GM23248 (cell line): ENCODE results near the gene MAP3K14. TPM values are rescaled to one million over a fixed set of nuclear protein-coding genes. Genes with fewer than 3 reads are reported as not detected.

ENCODE experiments used
- DNase-seq: peaks from one replicate; pipeline ENCODE4 v3.0.0-alpha.2; 2015
- H2AFZ ChIP-seq: fragments of 200-600 bp; sonication (generic); 2 replicates; pipeline ENCODE4 v1.6.1; 2016; ENCODE audit warnings: antibody characterized with exemption
- H3F3A ChIP-seq: fragments of 200-600 bp; sonication (generic); 2 replicates; pipeline ENCODE4 v1.6.1; 2016; ENCODE audit warnings: mild to moderate bottlenecking, antibody characterized with exemption, mixed run types; ENCODE audit not compliant: insufficient read depth
- H3K27ac ChIP-seq: fragments of 200-600 bp; sonication (generic); 2 replicates; pipeline ENCODE4 v1.5.1; 2016; ENCODE audit warnings: mild to moderate bottlenecking
- H3K27me3 ChIP-seq: fragments of 200-600 bp; sonication (generic); replicated peaks from 2 replicates; pipeline ENCODE4 v1.6.1; 2016; ENCODE audit warnings: mild to moderate bottlenecking; ENCODE audit not compliant: insufficient read depth
- H3K36me3 ChIP-seq: fragments of 200-600 bp; sonication (generic); 2 replicates; pipeline ENCODE4 v1.6.1; 2016; ENCODE audit warnings: low read depth, mild to moderate bottlenecking
- H3K4me1 ChIP-seq: fragments of 200-600 bp; sonication (generic); 2 replicates; pipeline ENCODE4 v1.6.1; 2016; ENCODE audit warnings: mild to moderate bottlenecking; ENCODE audit not compliant: insufficient read depth
- H3K4me2 ChIP-seq: fragments of 200-600 bp; sonication (generic); one replicate; pipeline ENCODE4 v1.6.1; 2016; ENCODE audit warnings: mild to moderate bottlenecking; ENCODE audit not compliant: unreplicated experiment
- H3K4me3 ChIP-seq: fragments of 200-600 bp; sonication (generic); 2 replicates; pipeline ENCODE4 v1.5.1; 2016; ENCODE audit warnings: mild to moderate bottlenecking
- H3K79me2 ChIP-seq: fragments of 200-600 bp; sonication (generic); 2 replicates; pipeline ENCODE4 v1.6.1; 2016; ENCODE audit warnings: mild to moderate bottlenecking; ENCODE audit not compliant: insufficient read depth
- H3K9ac ChIP-seq: fragments of 200-600 bp; sonication (generic); 2 replicates; pipeline ENCODE4 v1.6.1; 2016; ENCODE audit warnings: mild to moderate bottlenecking
- H3K9me2 ChIP-seq: fragments of 200-600 bp; sonication (generic); 2 replicates; pipeline ENCODE4 v1.6.1; 2016; ENCODE audit warnings: mixed run types, mild to moderate bottlenecking, moderate library complexity; ENCODE audit not compliant: insufficient read depth
- H3K9me3 ChIP-seq: fragments of 200-600 bp; sonication (generic); one replicate; pipeline ENCODE4 v1.6.1; 2017; ENCODE audit warnings: low read depth
- H4K20me1 ChIP-seq: fragments of 200-600 bp; sonication (generic); 2 replicates; pipeline ENCODE4 v1.6.0; 2016; ENCODE audit not compliant: insufficient read depth
- EZH2 ChIP-seq: fragments of 200-600 bp; sonication (generic); IDR thresholded peaks from 2 replicates; pipeline ENCODE4 v1.6.1; 2018; ENCODE audit warnings: antibody characterized with exemption, mild to moderate bottlenecking; ENCODE audit not compliant: insufficient read depth, poor library complexity, severe bottlenecking
- EZH2phosphoT487 ChIP-seq: fragments of 200-600 bp; sonication (generic); IDR thresholded peaks from 2 replicates; pipeline ENCODE4 v1.6.1; 2018; ENCODE audit warnings: antibody characterized with exemption, moderate library complexity, mild to moderate bottlenecking, low read depth; ENCODE audit not compliant: insufficient read depth
- WGBS, 2 experiments: methylation state at CpG; one replicate each; pipeline ENCODE4 v1.1.6; 2015 to 2017; ENCODE audit warnings: low lambda C conversion rate in 2 of 2, low coverage in 1 of 2; ENCODE audit errors: missing lambda C conversion rate in 2 of 2; 5-methylcytosine and 5-hydroxymethylcytosine counted together
- in situ Hi-C: fragments of 300-500 bp; cut with MboI; formaldehyde crosslinking; loops from 2 replicates; pipeline ENCODE4 v1.15.0; 2020
- polyA plus RNA-seq: library from polyadenylated mRNA; unstranded; fragments of >200 nt; fragmentation: Nextera tagmentation; extraction: Ambion mirVana; gene quantifications from 2 replicates; pipeline ENCODE4 v1.2.1, GENCODE V29; 2016
- total RNA-seq: library from RNA; depleted of rRNA; stranded (reverse); fragments of >200 nt; shearing (Covaris generic); gene quantifications from 2 replicates; pipeline ENCODE4 v1.2.3, GENCODE V29; 2014

MAP3K14 gene
- total and polyA plus RNA-seq, 2 experiments from 2014 or later: 3.4 to 4.2 TPM

DNA sequence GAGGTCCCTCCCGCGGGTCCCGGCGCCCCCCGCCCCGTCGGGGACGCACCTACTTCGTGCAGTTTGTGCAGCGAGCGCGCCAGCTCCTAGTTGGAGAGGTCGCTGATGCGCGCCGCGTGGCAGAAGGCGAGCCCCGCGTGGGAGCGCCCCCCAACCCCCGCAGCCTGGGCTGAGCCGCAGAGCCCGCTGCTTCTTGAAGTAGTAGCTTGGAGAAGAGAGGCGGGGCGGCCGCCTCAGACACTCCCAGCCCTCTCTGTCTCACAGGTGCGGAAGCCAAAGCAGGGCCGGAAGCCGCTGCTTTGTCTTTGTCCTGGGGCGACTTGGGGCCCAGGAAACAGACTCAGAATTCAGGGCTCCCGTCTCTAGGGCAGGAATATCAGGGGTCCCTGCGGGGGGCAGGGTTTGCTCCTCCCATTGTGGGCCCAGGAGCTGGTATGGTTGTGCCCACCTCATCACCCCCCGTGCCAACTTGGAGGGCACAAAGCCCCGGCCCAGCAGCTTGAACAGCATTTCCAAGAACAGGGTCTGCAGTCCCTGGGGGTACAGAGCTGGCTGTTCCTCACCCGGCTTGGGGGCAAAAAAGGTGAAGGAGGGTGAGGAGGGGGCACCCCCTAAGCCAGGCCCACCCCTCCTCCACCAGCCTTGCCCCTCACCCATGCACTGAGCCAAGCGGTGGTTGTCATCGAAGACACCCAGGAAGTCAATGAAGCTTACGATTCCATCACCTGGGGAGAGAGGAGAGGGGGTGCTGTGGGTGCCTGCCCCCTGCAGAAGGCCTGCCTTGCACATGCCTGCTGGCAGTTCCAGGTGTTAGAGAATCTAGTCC, 68.5 kb downstream of the MAP3K14 start:
- Histone ChIP-seq H3K9ac (peak overlapping the region; percentile 55), H3K4me1 (no peaks in the 10 kb centered on the region), H3K9me2 (no peaks in the 10 kb centered on the region), H2AFZ (peak overlapping the region; percentile 75), H4K20me1 (no peaks in the 10 kb centered on the region), H3K27ac (no peak overlapping the region), H3K4me3 (peak overlapping the region; percentile 71; the same call in 1 of the 2 replicates), H3K9me3 (no peaks in the 10 kb centered on the region), H3K79me2 (no peaks in the 10 kb centered on the region), H3K36me3 (no peaks in the 10 kb centered on the region), H3K27me3 (no peaks in the 10 kb centered on the region), H3K4me2 (peak overlapping the region; percentile 88), H3F3A (0 out of 2 replicates have a peak, but pooled peaks cover 7% of the 10 kb centered on the region)
- WGBS, 2 experiments: 49 to 75% methylated on average over 20 to 39 of the region's 39 CpGs
- DNase-seq: no peak
- TF ChIP-seq EZH2phosphoT487: no peak
- no peak for TF ChIP-seq EZH2
- in situ Hi-C loops: no loop called here

DNA sequence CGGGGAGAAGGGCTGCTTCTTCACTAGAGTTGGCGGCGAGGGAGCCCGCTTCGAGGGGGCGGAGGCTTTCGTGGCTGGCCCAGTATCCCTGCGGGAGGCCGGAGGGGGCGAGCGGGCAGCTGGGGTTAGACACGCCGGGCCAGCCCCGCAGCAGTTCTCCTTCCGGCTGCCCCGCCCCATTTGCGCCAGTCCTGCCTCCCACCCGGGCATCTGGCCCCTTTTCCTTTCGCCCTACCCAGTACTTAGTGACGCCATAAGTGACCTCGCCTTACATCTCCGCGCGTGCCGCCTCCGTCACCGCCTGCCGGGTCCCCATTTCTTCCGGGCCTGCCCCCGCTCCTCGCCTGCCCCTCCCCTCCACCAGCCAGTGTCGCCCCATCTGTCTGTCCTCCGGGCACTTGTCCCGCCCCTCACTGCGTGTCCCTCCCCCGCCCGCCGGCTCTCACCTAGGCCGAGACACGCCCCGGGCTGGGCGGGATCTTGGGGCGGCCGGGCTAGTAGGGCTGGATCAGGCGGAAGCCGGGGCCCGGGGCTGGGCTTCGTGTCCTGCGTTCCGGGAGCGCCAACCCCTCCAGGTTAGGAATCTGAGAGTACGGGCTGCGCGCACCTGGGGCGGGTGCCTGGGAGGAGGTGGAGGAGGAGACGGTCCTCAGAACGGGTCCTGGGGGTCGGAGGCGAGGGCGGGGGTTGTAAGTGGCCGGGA, 69.2 kb downstream of the MAP3K14 start:
- WGBS, 2 experiments: 2 to 3% methylated on average over 21 to 61 of the region's 61 CpGs
- no peak overlapping the region for H3K27ac ChIP-seq

GRCh38 chr17:45246861-45247428, 69.9 kb downstream of the MAP3K14 start:
- no peaks in the 10 kb centered on the region for H4K20me1 ChIP-seq
- peak overlapping the region; percentile 88 for H3K4me2 ChIP-seq
- no peaks in the 10 kb centered on the region for H3K4me1 ChIP-seq
- no peaks in the 10 kb centered on the region for H3K9me2 ChIP-seq
- no peaks in the 10 kb centered on the region for H3K9me3 ChIP-seq
- no peak for TF ChIP-seq EZH2phosphoT487
- TF ChIP-seq EZH2: no peak
- peak overlapping the region; percentile 71 for H3K4me3 ChIP-seq
- H3K79me2 ChIP-seq: no peaks in the 10 kb centered on the region
- no peaks in the 10 kb centered on the region for H3K36me3 ChIP-seq
- no peaks in the 10 kb centered on the region for H3K27me3 ChIP-seq
- WGBS, 2 experiments: 12 to 24% methylated on average over 24 to 31 of the region's 33 CpGs
- in situ Hi-C loops: no loop called here
- peak overlapping the region; percentile 55 for H3K9ac ChIP-seq
- peak overlapping the region; percentile 75 for H2AFZ ChIP-seq
- 0 out of 2 replicates have a peak, but pooled peaks cover 7% of the 10 kb centered on the region for H3F3A ChIP-seq
- no peak overlapping the region for H3K27ac ChIP-seq
- peak; percentile 32 for DNase-seq

More for the DNA sequence above, 69.2 kb downstream of the MAP3K14 start:
- H3K4me2 ChIP-seq: peak overlapping the region; percentile 88
- H3K27me3 ChIP-seq: no peaks in the 10 kb centered on the region
- in situ Hi-C loops: no loop called here
- no peaks in the 10 kb centered on the region for H3K4me1 ChIP-seq
- no peaks in the 10 kb centered on the region for H4K20me1 ChIP-seq
- no peaks in the 10 kb centered on the region for H3K79me2 ChIP-seq
- H3F3A ChIP-seq: 0 out of 2 replicates have a peak, but pooled peaks cover 7% of the 10 kb centered on the region
- no peaks in the 10 kb centered on the region for H3K9me2 ChIP-seq
- peak overlapping the region; percentile 55 for H3K9ac ChIP-seq
- DNase-seq: peak; percentile 81
- peak overlapping the region; percentile 75 for H2AFZ ChIP-seq
- H3K4me3 ChIP-seq: peak overlapping the region; percentile 71
- no peaks in the 10 kb centered on the region for H3K36me3 ChIP-seq
- TF ChIP-seq EZH2 (no peak), EZH2phosphoT487 (no peak)
- no peaks in the 10 kb centered on the region for H3K9me3 ChIP-seq

DNA sequence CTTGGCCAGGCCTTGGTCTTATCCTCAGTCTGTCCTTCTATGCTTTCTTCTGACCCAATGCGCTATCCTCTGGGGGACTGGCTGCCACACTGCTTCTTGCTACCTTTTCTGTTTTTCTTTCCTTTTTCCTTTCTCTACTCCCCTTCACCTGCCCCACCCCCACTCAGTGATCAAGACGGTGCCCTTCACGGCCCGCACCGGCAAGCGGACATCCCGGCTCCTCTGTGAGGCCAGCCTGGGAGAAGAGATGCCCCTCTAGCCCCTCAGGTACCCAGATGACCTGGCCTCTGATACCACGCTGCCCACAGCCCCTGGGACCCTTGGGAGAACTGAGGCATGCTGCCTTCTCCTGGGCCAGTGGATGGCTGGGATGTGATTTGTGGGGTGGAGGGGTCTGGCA, 70.5 kb downstream of the MAP3K14 start:
- DNase-seq: no peak
- H3K9ac ChIP-seq: no peak overlapping the region
- no peaks in the 10 kb centered on the region for H3K36me3 ChIP-seq
- no peaks in the 10 kb centered on the region for H3K79me2 ChIP-seq
- H2AFZ ChIP-seq: no peak overlapping the region
- no peaks in the 10 kb centered on the region for H3K27me3 ChIP-seq
- no peak for TF ChIP-seq EZH2phosphoT487
- TF ChIP-seq EZH2: no peak
- H3K9me2 ChIP-seq: no peaks in the 10 kb centered on the region
- WGBS, 2 experiments: 78 to 83% methylated on average over 6 to 8 of the region's 8 CpGs
- in situ Hi-C loops: no loop called here
- no peaks in the 10 kb centered on the region for H3K9me3 ChIP-seq
- no peak overlapping the region for H3K27ac ChIP-seq
- H4K20me1 ChIP-seq: no peaks in the 10 kb centered on the region
- H3K4me2 ChIP-seq: no peak overlapping the region
- H3K4me3 ChIP-seq: no peak overlapping the region
- 0 out of 2 replicates have a peak, but pooled peaks cover 7% of the 10 kb centered on the region for H3F3A ChIP-seq
- no peaks in the 10 kb centered on the region for H3K4me1 ChIP-seq
